Renal cortical epithelial cell (primary cell): ENCODE measurements around the gene LARGE1. TPM values are rescaled to one million over a fixed set of nuclear protein-coding genes. Genes with fewer than 3 reads are reported as not detected.

Experiments
- DNase-seq: peaks from one replicate; pipeline ENCODE4 v3.0.0-alpha.2; 2011; ENCODE audit warnings: low read depth
- total RNA-seq: library from RNA; depleted of rRNA; stranded (reverse); fragments of >200 nt; gene quantifications from 2 replicates; pipeline ENCODE4 v1.2.3, GENCODE V29; 2014

The LARGE1 gene
- total RNA-seq, 1 donor from 2014 or later, result 20.6 TPM

GRCh38 chr22:33521879-33522665 lies 398.2 kb downstream of the LARGE1 start:
- DNase-seq, result no peak

GRCh38 chr22:33520904-33521780 lies 399.1 kb downstream of the LARGE1 start:
- no peak for DNase-seq

GRCh38 chr22:33519974-33520903 lies 400.0 kb downstream of the LARGE1 start:
- no peak for DNase-seq

GRCh38 chr22:33519071-33519973 lies 401.0 kb downstream of the LARGE1 start:
- peak; percentile 64 for DNase-seq

- no peak for DNase-seq
Observed at GRCh38 chr22:33518405-33518804, 401.9 kb downstream of the LARGE1 start.

GRCh38 chr22:33515795-33516194 lies 404.5 kb downstream of the LARGE1 start:
- no peak for DNase-seq

- no peak for DNase-seq
Observed at GRCh38 chr22:33513388-33514338, 406.6 kb downstream of the LARGE1 start.

- peak; percentile 76 for DNase-seq
Observed at GRCh38 chr22:33512908-33513307, 407.4 kb downstream of the LARGE1 start.

- no peak for DNase-seq
Observed at GRCh38 chr22:33510429-33510904, 409.8 kb downstream of the LARGE1 start.

GRCh38 chr22:33504941-33505625 lies 415.2 kb downstream of the LARGE1 start:
- no peak for DNase-seq

GRCh38 chr22:33496112-33496511 lies 424.2 kb downstream of the LARGE1 start:
- no peak for DNase-seq

- DNase-seq, result no peak
Observed at GRCh38 chr22:33493476-33494205, 426.6 kb downstream of the LARGE1 start.

GRCh38 chr22:33492210-33492651 lies 428.0 kb downstream of the LARGE1 start:
- no peak for DNase-seq

- DNase-seq, result no peak
Observed at GRCh38 chr22:33487041-33487716, 433.1 kb downstream of the LARGE1 start.

- no peak for DNase-seq
Observed at GRCh38 chr22:33481550-33481949, 438.7 kb downstream of the LARGE1 start.

- DNase-seq, result no peak
Observed at GRCh38 chr22:33477120-33478111, 442.9 kb downstream of the LARGE1 start.
